GM19455 (cell line): ENCODE results near the gene ANKAR.
"Not testable (repeated sequence)": the region's sequence is repeated elsewhere in the genome, so short reads cannot be mapped to it uniquely, and the experiment has no call there.

Experiments used
- ATAC-seq: cut with Tn5 transposase; IDR thresholded peaks from one replicate; pipeline ENCODE4 v1.9.1; 2021; ENCODE audit not compliant: unreplicated experiment

ANKAR gene, protein sequence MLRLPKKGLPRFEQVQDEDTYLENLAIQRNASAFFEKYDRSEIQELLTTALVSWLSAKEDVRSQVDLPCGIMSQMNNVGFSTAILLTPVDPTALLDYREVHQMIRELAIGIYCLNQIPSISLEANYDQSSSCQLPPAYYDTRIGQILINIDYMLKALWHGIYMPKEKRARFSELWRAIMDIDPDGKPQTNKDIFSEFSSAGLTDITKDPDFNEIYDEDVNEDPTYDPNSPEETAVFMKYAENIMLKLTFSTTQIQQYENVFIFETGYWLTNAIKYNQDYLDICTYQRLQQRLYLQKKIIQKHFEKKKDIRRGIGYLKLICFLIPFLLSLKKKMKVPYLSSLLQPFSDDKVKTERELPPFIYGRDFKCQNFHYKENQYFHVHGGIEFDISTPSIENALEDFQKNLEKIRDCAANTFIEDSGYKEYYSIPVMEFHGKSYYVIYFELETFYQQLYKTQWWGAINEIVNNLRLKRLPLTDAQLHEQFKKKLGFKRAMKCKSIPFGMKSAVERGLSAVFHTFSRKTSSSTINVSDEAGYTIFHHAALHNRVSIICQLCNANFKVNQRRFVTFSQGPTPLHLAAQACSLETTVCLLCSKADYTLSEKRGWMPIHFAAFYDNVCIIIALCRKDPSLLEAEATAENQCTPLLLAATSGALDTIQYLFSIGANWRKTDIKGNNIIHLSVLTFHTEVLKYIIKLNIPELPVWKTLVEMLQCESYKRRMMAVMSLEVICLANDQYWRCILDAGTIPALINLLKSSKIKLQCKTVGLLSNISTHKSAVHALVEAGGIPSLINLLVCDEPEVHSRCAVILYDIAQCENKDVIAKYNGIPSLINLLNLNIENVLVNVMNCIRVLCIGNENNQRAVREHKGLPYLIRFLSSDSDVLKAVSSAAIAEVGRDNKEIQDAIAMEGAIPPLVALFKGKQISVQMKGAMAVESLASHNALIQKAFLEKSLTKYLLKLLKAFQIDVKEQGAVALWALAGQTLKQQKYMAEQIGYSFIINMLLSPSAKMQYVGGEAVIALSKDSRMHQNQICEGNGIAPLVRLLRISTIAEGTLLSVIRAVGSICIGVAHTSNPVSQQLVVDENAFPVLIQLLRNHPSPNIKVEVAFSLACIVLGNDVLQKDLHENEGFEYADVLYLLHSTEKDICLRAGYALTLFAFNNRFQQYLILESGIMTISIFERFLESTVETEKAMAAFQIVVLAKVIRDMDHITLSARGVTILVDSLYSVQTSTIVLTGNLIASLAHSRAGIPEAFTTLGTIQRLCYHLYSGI (N-terminal part only)

DNA sequence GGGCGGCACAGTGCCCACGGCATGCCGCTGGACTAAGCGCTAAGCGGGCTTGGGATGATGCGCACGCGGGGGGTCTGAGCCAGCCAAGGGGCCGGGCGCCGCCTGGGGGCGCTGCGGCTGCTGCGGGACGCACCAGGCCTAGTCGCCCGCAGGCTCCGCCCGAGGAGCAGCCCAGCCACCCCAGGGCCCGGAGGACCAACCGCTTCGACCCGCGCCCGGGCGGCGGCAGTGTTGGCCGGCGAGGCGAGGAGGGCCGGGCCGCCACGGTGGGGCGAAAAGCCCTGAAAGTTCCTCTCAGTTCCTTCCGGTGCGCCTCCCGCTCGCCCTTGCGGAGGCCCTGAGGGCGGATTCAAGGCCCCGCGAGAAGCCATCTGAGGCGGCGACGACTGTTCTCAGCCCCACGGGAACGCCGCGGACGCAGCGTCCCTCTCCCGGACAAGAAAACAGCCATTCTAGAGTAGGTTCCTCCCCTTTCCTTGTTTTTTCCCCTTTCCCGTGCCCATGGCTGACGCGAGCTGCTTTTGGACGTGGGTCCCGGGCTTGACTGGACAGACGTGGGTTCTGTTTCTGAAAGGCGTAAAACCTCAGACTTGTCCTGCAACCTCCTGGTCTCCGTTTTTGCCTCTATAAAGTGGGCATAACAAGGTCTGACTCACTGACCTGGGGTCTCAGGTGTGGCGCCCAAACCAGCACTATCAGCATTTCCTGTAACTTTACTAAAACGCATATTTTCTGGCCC is at the start of gene ANKAR:
TSS of gene ANKAR (plus strand) at position 297 of the 739 bp plus-strand sequence. CDS start 1,821 bp downstream, outside the sequence.
- peak; percentile 96 for ATAC-seq

DNA sequence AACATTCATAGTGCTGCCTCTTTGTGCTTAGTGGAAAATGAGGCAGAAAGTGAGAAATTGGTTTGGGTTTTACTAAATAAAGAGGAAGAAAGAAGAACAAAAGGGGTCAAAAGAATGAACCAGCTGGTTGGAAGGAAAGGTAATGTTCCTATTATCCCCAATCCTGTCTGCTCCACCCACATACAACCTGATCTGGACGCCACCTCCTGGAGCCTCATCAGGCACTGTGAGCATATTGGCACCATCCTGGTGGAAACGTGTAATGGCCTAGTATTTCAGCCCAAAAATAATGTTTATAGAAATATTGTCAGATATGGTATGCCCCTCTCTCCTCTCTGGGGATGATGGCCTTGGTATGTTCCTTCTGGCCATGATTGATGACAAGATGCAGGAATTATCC is 48.8 kb upstream of the ANKAR start:
- ATAC-seq: no peak

DNA sequence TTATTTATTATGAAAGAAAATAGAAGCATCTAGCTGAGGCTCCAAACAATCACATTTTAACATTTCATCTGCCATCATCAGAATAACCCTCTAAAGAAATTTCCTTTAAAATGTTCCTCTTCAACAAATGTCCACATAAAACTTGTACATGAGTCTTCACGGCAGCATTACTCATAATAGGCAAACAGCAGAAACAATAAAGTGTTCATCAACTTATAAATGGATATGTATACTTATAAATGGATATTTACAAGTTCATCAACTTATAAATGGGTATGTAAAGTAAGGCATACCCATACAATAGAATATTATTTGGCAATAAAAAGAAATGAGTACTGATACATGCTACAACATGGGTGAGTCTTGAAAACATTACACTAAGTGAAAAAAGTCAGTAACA is 46.7 kb upstream of the ANKAR start:
- no peak for ATAC-seq

DNA sequence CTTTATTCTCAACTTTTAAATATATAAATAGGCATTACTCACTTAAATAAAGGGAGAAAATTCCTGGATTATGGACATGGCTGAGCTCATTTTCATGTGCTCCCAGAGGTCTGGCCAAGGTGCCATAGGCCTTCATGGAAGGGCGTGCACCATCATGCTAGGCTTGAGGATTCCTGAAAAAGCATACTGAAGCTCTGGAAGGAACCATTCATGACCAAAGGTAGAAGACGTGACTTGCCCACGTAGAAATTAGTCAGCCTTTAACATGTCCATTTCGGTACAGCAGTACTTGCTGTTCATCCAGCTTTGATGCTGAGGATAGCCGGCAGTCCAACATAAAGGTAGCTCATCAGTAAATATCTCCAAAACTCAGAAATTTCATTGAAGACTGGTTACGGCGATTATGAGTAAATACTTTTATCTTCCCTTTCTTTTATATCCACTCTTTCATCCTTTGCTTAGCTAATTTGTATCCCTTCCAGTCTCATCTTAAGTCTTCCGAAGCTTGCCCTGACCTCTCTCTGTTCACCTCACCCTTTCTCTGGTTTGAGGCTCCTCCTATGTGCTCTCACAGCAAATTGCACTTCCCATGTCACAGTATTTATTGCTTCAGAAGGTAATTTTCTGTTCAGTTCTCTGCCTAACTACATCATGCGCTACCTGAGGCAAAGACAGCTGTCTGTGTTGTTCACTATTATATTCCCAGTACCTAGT is 45.5 kb upstream of the ANKAR start:
- ATAC-seq: no peak

DNA sequence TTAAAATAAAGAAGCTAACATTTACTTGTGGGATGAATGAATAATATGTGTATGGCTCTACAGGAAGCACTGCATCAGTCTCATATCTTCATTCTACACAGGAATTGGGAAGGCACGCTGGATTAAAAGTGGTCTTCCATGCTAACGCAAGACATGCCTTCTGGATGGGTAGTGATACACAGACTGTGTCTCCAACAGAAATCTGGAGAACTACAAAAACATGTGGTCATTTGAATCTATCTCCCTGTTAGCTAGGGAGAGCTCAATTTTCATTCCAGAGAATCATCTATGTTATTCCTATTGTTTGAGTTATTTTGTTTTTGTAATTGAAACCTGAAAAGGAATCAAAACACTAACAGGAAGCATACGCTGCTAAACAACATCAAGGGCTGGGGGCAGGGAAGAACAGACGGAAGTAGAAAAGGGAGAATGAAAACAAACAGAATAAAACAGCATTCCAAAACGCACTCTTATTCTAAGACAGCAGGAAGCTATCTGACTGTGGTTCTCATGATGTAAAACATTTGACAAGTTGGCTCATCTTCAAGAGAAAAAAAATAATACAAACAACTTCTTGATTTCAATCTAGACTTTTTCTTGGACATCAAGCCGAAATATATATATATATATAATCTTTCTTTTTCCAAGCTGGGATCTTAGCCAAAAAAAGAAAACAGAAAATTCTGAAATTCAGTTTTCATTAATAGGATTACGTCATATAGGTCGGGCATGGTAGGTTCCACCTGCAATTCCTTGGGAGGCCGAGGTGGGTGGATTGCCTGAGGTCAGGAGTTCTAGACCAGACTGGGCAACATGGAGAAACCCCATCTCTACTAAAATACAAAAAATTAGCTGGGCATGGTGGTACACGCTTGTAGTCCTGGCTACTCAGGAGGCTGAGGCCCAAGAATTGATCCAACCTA is 44.7 kb upstream of the ANKAR start:
- ATAC-seq: no peak

DNA sequence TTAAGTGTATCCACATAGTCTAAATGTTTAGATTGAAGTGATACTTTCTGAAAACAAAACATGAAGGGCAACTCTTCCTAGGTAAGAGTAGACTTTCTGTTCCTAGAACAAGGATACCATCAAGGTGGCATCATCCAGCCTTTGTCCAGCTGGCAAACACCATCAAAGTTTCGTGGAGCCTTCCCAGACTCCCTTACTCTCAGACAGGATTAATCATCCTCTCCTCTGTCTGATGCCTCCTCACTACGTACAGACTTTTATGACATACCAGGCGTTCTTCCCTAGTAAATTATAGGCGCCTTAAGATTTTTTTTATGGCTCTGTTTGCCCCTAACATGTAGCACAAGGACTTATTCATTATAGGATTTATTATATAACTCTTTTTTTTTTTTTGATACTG is 42.6 kb upstream of the ANKAR start:
- ATAC-seq: no peak

DNA sequence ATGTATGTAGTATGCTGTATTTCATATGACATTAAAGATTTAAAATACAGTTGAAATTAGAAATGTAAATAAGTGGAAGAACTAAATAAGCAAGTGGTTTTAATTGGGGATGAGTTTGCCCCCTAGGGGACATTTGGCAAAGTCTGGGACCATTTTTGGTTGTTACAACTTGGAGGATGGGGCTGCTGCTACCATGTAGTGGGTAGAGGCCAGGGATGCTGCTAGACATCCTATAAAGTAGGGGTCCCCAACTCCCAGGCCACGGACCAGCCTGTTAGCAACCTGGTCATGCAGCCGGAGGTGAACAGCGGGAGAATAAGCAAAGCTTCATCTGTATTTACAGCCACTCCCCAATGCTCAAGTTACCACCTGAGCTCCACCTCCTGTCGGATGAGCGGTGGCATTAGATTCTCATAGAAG is 41.1 kb upstream of the ANKAR start:
- no peak for ATAC-seq

DNA sequence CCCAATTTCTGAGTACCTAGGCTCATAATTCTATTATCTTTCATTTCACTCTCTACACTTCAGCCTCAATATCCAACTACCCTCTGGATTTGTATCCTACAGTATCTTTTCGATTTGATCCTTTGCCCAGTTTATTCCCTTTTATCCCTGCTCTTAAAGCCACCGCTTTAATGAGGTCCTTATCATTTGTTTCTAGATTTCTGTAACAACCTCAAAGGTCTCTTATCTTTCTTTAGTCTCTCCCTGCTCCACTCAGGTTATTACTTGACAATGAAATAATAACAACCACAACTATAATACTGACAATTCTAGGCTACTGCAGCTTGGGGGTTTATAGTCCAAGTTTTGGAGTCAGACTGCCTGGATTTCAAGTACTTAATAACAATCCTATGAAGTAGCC is 39.1 kb upstream of the ANKAR start:
- ATAC-seq: no peak

DNA sequence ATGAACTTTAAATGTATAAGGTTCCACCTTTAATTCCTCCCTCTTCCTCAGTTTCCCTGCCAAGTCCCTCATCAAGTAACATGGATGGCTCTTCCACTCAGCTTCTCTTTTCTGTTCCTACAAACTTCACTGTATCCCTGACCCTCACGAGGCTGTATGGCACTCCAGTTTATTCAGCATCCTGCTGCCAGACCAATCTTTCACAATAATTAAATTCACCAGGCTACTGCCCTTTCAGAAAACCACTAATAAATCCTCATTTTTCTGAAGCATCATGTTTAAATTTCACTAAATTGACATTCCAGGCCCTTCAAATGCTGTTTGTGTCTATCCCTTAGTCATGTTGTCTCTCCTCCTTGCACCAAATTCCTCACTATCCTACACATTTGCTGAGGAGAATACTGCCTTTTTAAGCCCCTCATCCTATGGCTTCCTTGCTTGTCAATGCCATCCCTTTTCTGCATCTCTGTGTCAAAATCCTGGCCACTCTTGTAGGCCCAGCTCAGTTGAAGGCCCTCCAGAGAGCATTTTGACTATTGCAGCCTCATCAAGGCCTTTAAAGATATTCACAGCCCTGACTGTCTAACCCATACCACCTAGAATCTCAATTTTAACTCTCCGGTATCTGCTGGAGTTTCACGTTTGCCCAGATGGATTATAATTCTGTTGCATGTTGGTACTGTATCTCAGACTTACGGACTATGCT is 36.0 kb upstream of the ANKAR start:
- no peak for ATAC-seq

DNA sequence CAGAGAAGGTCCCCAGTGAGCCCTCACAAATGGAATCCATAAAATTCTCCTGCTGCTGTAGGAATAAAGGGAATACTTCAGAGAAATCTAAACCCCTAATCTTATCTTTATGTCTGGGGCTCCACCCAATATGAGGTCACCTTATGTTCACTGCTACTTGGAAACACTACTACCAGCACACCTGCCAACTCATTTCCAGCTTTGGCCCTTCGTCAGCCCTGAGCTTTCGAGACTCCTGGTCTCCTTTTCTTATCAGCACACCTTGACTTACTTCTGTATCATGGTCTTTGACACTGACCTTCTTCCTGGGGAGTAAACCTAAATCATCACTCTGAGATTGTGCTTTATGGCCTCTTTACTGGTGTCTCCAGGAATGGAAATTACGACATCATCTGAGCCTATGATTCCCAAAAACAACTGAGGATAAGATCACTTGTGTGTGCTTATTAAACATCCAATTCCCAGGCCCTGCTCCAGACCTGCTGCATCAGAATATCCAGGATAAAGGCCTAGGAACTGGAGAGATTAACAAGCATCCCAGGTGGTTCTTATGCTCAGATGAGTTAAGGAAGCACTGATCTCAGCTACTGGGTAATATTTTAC is 35.4 kb upstream of the ANKAR start:
- ATAC-seq: no peak

DNA sequence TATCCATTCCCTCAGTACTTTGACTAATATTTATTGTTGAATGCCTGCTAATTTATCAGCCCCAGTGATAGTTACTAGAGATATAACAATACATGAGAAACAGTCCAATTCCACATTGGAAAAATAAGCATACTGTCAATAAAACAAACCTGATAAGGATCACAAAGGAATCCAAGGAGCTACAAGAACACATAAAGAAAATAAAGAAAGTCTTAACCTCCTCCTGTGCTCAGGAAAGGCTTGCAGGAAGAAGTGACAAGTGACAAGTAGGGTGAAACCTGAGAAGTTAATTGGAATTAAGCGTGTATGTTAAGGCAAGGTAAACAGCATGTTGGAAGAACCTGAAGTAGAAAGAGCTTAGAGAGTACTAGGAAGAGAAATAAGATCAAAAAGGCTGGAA is 33.5 kb upstream of the ANKAR start:
- no peak for ATAC-seq

DNA sequence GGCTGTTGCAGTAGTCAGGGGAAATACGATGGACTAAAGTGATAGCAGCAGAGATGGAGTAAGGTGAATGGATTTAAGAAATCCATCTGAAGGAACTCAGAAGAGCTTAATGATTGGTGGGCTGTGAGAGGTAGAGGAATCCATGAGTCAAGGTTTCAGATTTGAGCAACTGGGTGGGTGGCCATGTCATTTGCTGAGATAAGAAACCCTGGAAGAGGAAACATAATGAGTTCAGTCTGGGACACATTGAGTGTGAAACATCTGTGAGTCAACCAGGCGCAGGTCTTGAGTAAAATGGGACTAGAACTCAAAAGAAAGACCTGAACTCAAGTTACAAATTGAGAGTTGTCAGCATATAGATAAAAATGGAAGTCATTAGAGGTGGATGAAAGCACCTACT is 32.9 kb upstream of the ANKAR start:
- no peak for ATAC-seq

DNA sequence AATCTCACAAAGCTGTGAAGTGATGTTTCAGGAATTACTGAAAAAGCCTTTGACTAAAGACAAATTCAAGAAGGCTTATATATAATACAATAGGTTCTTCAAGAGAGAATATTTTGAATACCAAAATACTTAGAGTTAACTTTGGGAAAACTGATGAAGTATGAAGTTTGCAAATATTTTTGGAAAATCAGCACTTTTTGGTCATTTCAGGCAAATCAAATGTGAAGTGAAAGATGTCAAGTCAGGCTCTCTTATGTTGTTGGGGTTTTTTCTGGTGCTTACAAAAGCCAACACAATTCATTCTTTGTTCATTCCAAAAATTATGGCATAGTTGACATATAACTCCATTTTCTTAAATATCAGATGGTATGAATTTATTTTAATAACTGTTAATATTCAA is 27.9 kb upstream of the ANKAR start:
- ATAC-seq: no peak

DNA sequence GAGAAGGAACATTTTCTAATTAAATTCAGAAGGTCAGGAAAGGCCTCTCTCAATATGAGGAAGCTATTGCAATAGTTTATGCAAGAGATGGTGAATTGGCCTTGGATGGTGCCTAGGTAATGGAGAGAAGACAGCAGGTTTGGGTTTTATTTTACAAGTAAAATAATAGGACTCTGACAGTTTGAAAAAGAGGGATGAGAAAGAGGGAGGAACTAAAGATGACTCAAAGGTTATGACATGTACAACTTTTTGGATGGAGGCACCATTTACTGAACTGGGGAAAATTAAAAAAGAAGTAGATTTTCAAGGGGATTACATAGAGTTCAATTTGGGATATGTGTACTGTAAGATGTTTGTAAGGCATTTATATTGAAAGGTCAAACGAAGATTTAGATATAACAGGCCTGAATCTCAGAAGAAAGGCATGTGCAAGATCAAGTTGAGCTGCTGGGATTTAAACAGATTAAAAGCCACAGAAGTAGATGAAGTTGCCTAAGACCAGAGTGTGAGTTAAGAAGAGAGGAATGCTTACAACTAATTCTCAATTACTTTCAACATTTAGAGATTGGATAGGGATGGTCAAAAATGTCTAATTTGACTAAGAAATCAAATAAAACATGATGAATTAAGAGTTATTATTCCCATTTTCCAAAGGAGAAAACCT is 25.5 kb upstream of the ANKAR start:
- ATAC-seq: no peak

DNA sequence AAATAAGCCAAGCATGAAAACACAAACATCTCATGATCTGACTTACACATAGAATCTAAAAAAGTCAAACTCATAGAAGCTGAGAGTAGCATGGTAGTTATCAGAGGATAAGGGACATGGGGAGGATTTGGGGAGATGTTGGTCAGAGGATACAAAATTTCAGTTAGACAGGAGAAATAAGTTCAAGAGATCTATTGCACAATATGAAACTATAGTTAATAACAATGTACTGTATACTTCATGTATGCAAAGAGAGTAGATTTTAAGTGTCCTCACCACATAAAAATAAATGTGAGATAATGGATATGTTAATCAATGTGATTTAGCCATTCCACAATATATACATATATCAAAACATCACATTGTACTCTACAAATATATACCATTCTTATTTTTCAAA is 23.2 kb upstream of the ANKAR start:
- ATAC-seq: no peak

DNA sequence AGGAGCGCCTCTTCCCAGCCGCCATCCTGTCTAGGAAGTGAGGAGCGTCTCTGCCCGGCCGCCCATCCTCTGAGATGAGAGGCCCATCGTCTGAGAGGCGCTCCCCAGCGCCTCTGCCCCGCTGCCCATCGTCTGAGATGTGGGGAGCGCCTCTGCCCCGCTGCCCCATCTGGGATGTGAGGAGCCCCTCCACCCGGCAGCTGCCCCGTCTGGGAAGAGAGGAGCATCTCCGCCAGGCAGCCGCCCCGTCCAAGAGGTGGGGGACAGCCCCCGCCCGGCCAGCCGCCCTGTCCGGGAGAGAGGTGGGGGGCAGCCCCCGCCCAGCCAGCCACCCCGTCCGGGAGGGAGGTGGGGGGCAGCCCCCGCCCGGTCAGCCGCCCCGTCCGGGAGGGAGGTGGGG is 21.0 kb upstream of the ANKAR start:
- not testable (repeated sequence) for ATAC-seq

DNA sequence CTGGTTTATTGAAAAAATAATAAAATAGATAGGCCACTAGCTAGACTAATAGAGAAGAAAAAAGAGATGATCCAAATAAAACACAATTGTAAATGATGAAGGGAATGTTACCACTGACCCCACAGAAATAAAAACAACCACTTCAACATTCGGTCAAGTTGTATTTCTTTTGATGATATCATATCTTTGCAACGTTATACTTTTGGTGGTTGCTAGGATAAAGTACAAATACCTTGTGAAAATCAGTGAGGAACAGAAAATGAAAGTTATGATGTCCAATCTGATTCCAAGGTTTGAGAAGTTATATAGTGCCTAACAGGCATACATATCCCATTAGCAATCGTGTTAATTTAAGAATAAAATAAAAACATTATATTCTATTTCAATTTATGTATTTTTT is 19.8 kb upstream of the ANKAR start:
- no peak for ATAC-seq
